Activated naive CD8-positive, alpha-beta T cell treated with anti-CD3 and anti-CD28 coated beads, Interleukin-2, amount 50 U/mL, for 24 hours (primary cell): ENCODE measurements around the gene CREBL2.

Experiments used
- ATAC-seq: fragments of 150-1000 bp; cut with Tn5 transposase; one replicate; pipeline ENCODE4 v1.10.0; 2021
- DNase-seq: peaks from one replicate; pipeline ENCODE4 v3.0.0; 2021
- H3K27ac Mint-ChIP-seq: one replicate; pipeline ENCODE4 v1.8.0; 2021; ENCODE audit warnings: mild to moderate bottlenecking, mixed read lengths
- H3K27me3 Mint-ChIP-seq: one replicate; pipeline ENCODE4 v1.8.0; 2021; ENCODE audit warnings: mixed read lengths
- H3K36me3 Mint-ChIP-seq: one replicate; pipeline ENCODE4 v1.8.0; 2021; ENCODE audit warnings: low read depth, mixed read lengths
- H3K4me1 Mint-ChIP-seq: one replicate; pipeline ENCODE4 v1.8.0; 2021; ENCODE audit warnings: mixed read lengths
- H3K4me3 Mint-ChIP-seq: one replicate; pipeline ENCODE4 v1.8.0; 2021; ENCODE audit warnings: mild to moderate bottlenecking, moderate library complexity, mixed read lengths
- H3K9me3 Mint-ChIP-seq: one replicate; pipeline ENCODE4 v1.8.0; 2021; ENCODE audit warnings: mixed read lengths

Gene CREBL2

GRCh38 chr12:12686925-12687324 lies 75.2 kb downstream of the CREBL2 start:
- H3K36me3 Mint-ChIP-seq: no peaks in the 10 kb centered on the region
- ATAC-seq: no peak
- DNase-seq: no peak
- H3K9me3 Mint-ChIP-seq: no peaks in the 10 kb centered on the region
- peaks cover 22% of the 10 kb centered on the region for H3K4me1 Mint-ChIP-seq
- no peaks in the 10 kb centered on the region for H3K27me3 Mint-ChIP-seq
- no peak overlapping the region for H3K27ac Mint-ChIP-seq
- H3K4me3 Mint-ChIP-seq: no peak overlapping the region

GRCh38 chr12:12689647-12690300 lies 78.1 kb downstream of the CREBL2 start:
- H3K27ac Mint-ChIP-seq: no peak overlapping the region
- H3K9me3 Mint-ChIP-seq: no peaks in the 10 kb centered on the region
- peak; percentile 39 for ATAC-seq
- H3K4me1 Mint-ChIP-seq: peaks cover 31% of the 10 kb centered on the region
- no peak overlapping the region for H3K4me3 Mint-ChIP-seq
- peaks cover under 1% of the 10 kb centered on the region for H3K36me3 Mint-ChIP-seq
- no peaks in the 10 kb centered on the region for H3K27me3 Mint-ChIP-seq
- DNase-seq: no peak

DNA sequence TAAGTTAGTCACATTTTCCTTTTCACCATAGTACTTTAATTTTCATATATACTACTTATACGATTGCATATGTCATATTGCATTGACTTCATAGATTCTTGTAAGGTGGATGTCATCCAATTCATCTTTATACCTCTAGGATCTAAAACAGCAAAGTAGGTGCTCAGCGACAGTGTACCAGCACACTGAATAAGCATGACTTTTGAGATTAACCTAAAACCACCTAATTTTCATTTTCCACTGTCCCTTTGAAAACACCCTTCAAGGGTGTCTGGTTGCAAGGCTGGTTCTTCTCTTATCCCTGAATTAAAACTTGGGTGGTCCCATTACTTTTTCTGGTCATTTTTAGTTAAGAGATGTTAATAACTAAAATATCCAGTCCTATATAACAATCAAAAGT lies 79.9 kb downstream of the CREBL2 start:
- Mint-ChIP-seq H3K36me3 (peaks cover 5% of the 10 kb centered on the region), H3K27me3 (no peaks in the 10 kb centered on the region), H3K27ac (peak overlapping the region; percentile 37), H3K4me3 (no peak overlapping the region), H3K9me3 (no peaks in the 10 kb centered on the region), H3K4me1 (peaks cover 46% of the 10 kb centered on the region)
- ATAC-seq: peak; percentile 17
- no peak for DNase-seq

DNA sequence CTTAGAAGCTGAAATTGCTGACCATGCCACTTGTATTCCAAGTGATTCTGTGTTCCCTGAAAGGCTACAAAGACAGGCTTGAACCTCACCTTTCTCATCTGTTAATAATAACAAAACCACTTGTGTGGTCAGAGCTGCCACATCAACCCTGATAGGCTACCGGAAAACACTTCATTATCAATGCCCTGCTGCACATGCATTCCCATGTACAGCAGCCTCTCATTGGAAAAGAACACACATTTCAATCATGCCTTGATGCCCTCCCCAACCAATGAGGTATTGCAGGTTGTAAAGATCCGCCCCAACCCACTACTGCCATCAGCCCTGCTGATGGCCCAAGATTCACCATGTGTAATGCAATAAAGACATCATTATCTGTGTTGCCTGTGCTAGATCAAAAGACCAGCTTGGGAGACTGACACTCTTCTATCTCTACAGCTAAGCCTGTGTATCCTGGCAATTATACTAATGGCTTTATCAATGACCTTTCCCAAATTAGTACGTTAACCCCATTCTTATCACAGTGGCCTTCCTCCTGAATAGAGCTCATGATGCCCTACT lies 81.5 kb downstream of the CREBL2 start:
- Mint-ChIP-seq H3K9me3 (no peaks in the 10 kb centered on the region), H3K36me3 (peaks cover 5% of the 10 kb centered on the region), H3K27me3 (no peaks in the 10 kb centered on the region), H3K27ac (no peak overlapping the region), H3K4me3 (no peak overlapping the region), H3K4me1 (peaks cover 63% of the 10 kb centered on the region)
- DNase-seq (no peak), ATAC-seq (no peak)
